A673 (cell line): ENCODE data around the gene FRMPD1. TPM values are rescaled to one million over a fixed set of nuclear protein-coding genes. Genes with fewer than 3 reads are reported as not detected.

Source experiments
- BruUV-seq: library from RNA; stranded (reverse); fragments of 400-500 nt; replicated peaks from 2 replicates; lab custom pipeline; 2021; lab: Mats Ljungman, UMichigan
- CTCF ChIA-PET: fragments of 300-600 bp; sonication (Branson Sonifier 250); formaldehyde crosslinking; loops from one replicate; lab custom pipeline; 2022; ENCODE audit warnings: antibody characterized with exemption; lab: Charles Lee
- POLR2A ChIA-PET: fragments of 300-600 bp; sonication (Branson Sonifier 250); formaldehyde crosslinking; loops from one replicate; lab custom pipeline; 2022; ENCODE audit warnings: antibody characterized with exemption; ENCODE audit not compliant: low non-redundant PET; lab: Charles Lee
- DNase-seq: peaks from one replicate; pipeline ENCODE4 v3.0.0-alpha.2; 2015; ENCODE audit warnings: low spot score
- H3K27ac ChIP-seq: fragments of 200-600 bp; sonication (generic); 2 replicates; pipeline ENCODE4 v1.5.1; 2016; ENCODE audit warnings: mixed run types, low read depth, mild to moderate bottlenecking, mixed read lengths, antibody characterized with exemption, low read length; ENCODE audit not compliant: poor library complexity, severe bottlenecking
- H3K27me3 ChIP-seq: fragments of 200-600 bp; sonication (generic); replicated peaks from 2 replicates; pipeline ENCODE4 v1.6.1; 2017; ENCODE audit warnings: mixed run types, low read depth, mild to moderate bottlenecking, mixed read lengths, antibody characterized with exemption, low read length; ENCODE audit not compliant: insufficient read depth, poor library complexity
- H3K36me3 ChIP-seq: fragments of 200-600 bp; sonication (generic); 2 replicates; pipeline ENCODE4 v1.6.1; 2016; ENCODE audit warnings: mixed run types, mild to moderate bottlenecking, mixed read lengths, antibody characterized with exemption, low read length; ENCODE audit not compliant: insufficient read depth, poor library complexity, severe bottlenecking
- H3K4me1 ChIP-seq: fragments of 200-600 bp; sonication (generic); 2 replicates; pipeline ENCODE4 v1.6.1; 2017; ENCODE audit warnings: mixed run types, mild to moderate bottlenecking, mixed read lengths, antibody characterized with exemption, low read length; ENCODE audit not compliant: insufficient read depth, poor library complexity, severe bottlenecking
- H3K4me3 ChIP-seq: fragments of 200-600 bp; sonication (generic); 2 replicates; pipeline ENCODE4 v1.5.1; 2016; ENCODE audit warnings: low read depth, mixed run types, mild to moderate bottlenecking, mixed read lengths, low read length; ENCODE audit not compliant: poor library complexity, severe bottlenecking
- H3K9me3 ChIP-seq: fragments of 200-600 bp; sonication (generic); 2 replicates; pipeline ENCODE4 v1.6.1; 2016; ENCODE audit warnings: mixed run types, low read depth, mild to moderate bottlenecking, mixed read lengths, antibody characterized with exemption, low read length; ENCODE audit not compliant: poor library complexity, severe bottlenecking
- CTCF ChIP-seq: fragments of 300-800, 200-600 bp; sonication (generic); conservative IDR thresholded peaks from 2 replicates; pipeline ENCODE4 v1.5.1; 2017; ENCODE audit warnings: low read depth, mild to moderate bottlenecking, antibody characterized with exemption, low read length, moderate library complexity, mixed read lengths
- EZH2 ChIP-seq: fragments of 200-600 bp; sonication (generic); IDR thresholded peaks from 2 replicates; pipeline ENCODE4 v1.6.1; 2017; ENCODE audit warnings: borderline replicate concordance, low read depth, mild to moderate bottlenecking, mixed read lengths, antibody characterized with exemption, low read length; ENCODE audit not compliant: poor library complexity, severe bottlenecking
- intact Hi-C: fragments of 100-400 bp; cut with micrococcal nuclease; formaldehyde crosslinking; loops from one replicate; pipeline ENCODE4 v1.10.0; 2022; ENCODE audit not compliant: unreplicated experiment
- total RNA-seq: library from RNA; stranded (reverse); gene quantifications from 2 replicates; pipeline ENCODE4 v1.2.3, GENCODE V29; 2021

Gene FRMPD1
- total RNA-seq, 1 experiment from 2014 or later, result not detected

DNA sequence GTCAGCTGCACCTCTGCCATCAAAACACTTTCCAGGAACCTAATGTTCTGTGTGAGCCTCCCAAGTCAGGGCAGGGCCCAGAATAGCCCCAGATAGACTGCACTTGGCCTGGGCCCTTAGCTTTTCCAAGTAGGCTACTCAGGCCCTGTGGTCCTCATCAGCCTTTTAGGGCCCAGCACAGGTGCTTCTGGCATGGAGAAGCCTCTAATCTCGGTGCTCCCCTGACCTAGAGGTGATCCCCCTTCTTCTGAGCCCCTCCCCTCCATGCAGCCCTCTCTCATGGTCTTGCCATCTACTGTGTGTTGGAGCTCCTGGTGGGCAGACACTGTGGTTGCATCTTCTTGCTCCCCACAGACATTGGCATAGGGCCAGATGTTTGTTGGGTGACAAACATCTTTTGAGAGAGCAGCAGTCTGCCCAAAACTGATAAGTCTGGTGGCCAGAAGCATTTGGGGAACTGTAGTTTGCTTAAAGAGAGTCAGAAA is 28.1 kb downstream of the FRMPD1 start:
- no peak for TF ChIP-seq CTCF
- DNase-seq, result peak; percentile 34
- no peak overlapping the region for H3K27ac ChIP-seq
- no TSS peak for BruUV-seq
- no peaks in the 10 kb centered on the region for H3K36me3 ChIP-seq
- peaks cover 11% of the 10 kb centered on the region for H3K4me1 ChIP-seq
- CTCF ChIA-PET, result no interaction called here
- H3K4me3 ChIP-seq, result no peak overlapping the region
- peaks cover 27% of the 10 kb centered on the region for H3K27me3 ChIP-seq
- intact Hi-C loops, result no loop called here
- POLR2A ChIA-PET, result no interaction called here
- H3K9me3 ChIP-seq, result no peaks in the 10 kb centered on the region

DNA sequence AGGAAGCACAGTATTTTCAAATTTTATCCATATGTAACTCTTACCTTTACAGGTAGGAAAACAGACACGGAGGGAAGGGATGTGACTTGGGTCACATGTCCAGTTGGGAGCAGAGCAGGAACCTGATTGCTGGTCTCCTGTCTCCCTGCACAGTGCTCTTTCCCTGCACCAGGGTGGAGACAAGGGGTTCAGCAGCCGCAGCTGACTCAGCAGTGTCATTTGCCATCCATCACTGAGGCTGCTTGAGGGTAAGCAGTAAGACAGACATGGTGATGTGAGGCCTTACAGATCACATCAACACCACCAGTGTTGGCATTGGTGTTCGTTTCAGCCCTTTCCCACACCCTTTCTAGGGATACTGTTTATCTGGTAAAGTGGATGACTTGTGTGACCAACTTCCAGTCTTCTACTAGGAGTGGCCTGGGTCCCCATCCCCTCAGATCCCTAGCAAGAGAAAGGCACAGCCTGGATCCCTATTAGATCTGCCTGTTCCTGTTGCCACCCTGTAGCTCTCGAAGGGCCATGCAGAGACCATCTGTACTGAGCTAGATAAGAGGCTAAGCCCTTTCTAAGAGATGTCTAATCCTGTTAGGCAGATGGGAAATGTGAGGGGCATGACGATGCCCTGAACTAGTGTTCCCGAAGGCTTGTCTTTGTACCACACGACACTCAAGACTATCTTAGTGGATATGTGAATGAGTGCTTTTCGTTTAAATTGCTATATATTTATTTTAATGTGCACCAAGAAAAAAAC is 29.1 kb downstream of the FRMPD1 start:
- H3K4me1 ChIP-seq, result peaks cover 11% of the 10 kb centered on the region
- ChIA-PET CTCF (no interaction called here), POLR2A (no interaction called here)
- no peak for DNase-seq
- no peak for TF ChIP-seq EZH2
- no peak for TF ChIP-seq CTCF
- no peak overlapping the region for H3K4me3 ChIP-seq
- H3K9me3 ChIP-seq, result no peaks in the 10 kb centered on the region
- no peaks in the 10 kb centered on the region for H3K36me3 ChIP-seq
- intact Hi-C loops, result no loop called here
- no TSS peak for BruUV-seq
- peaks cover 35% of the 10 kb centered on the region for H3K27me3 ChIP-seq
- no peak overlapping the region for H3K27ac ChIP-seq

DNA sequence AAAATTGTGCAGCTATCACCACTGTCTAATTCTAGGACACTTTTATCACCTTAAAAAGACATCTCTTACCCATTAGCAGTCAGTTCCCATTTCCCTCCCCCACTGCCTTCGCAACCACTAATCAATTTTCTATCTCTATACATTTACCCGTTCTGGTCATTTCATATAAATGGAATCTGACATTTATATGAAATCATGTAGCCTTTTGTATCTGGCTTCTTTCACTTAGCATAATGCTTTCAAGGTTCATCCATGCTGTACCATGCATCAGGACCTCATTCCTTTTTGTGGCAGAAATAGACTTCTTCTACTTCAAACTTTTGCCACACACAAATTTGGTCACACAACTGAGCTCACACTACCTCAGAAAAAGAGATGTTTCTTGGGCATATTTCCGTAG is 32.2 kb downstream of the FRMPD1 start:
- POLR2A ChIA-PET, result no interaction called here
- CTCF ChIA-PET, result no interaction called here
- no peak for DNase-seq
- BruUV-seq, result no TSS peak
- Histone ChIP-seq H3K4me1 (no peaks in the 10 kb centered on the region), H3K9me3 (no peaks in the 10 kb centered on the region), H3K4me3 (no peak overlapping the region), H3K27me3 (peaks cover 57% of the 10 kb centered on the region), H3K27ac (no peak overlapping the region), H3K36me3 (no peaks in the 10 kb centered on the region)
- TF ChIP-seq CTCF (no peak), EZH2 (no peak)
- intact Hi-C loops, result no loop called here
